Thymus (tissue), 11 donors: Measurements from ENCODE around the gene STRAP. TPM values are rescaled to one million over a fixed set of nuclear protein-coding genes. Genes with fewer than 3 reads are reported as not detected.

Source experiments
- DNase-seq, 9 donors: peaks; one replicate each; pipeline ENCODE4 v3.0.0-alpha.2; 2013; ENCODE audit warnings: low spot score in 9 of 9, low read depth in 6 of 9, missing footprints in 1 of 9
- H3K27ac ChIP-seq, 2 donors: one replicate each; pipeline ENCODE4 v1.5.1; 2013; ENCODE audit warnings: control low read depth in 1 of 2, low read depth in 1 of 2, low read length in 1 of 2, mild to moderate bottlenecking in 1 of 2, moderate library complexity in 1 of 2
- H3K27me3 ChIP-seq, 2 donors: one replicate each; pipeline ENCODE4 v1.5.1; 2013; ENCODE audit warnings: low read length in 1 of 2; ENCODE audit not compliant: control insufficient read depth in 2 of 2, insufficient read depth in 1 of 2
- H3K36me3 ChIP-seq, 2 donors: one replicate each; pipeline ENCODE4 v1.5.1; 2013; ENCODE audit warnings: low read length in 1 of 2, mild to moderate bottlenecking in 1 of 2, moderate library complexity in 1 of 2; ENCODE audit not compliant: control insufficient read depth in 2 of 2, insufficient read depth in 2 of 2
- H3K4me1 ChIP-seq, 2 donors: one replicate each; pipeline ENCODE4 v1.5.1; 2013; ENCODE audit warnings: low read length in 2 of 2; ENCODE audit not compliant: control insufficient read depth in 2 of 2, insufficient read depth in 2 of 2
- H3K4me3 ChIP-seq, 2 donors: one replicate each; pipeline ENCODE4 v1.5.1; 2013; ENCODE audit warnings: low read length in 2 of 2, control low read depth in 1 of 2, mild to moderate bottlenecking in 1 of 2
- H3K9me3 ChIP-seq, 2 donors: one replicate each; pipeline ENCODE4 v1.5.1; 2013; ENCODE audit warnings: low read length in 1 of 2, mild to moderate bottlenecking in 1 of 2; ENCODE audit not compliant: control insufficient read depth in 2 of 2, insufficient read depth in 1 of 2
- WGBS: extraction: QIAGEN DNeasy Blood & Tissue Kit; methylation state at CpG from one replicate; pipeline ENCODE4 v1.1.7; 2013; 5-methylcytosine and 5-hydroxymethylcytosine counted together
- polyA plus RNA-seq: library from polyadenylated mRNA; stranded (reverse); fragments of 200-250 nt; gene quantifications from one replicate; pipeline ENCODE4 v1.2.3, GENCODE V29; 2013
- total RNA-seq: library from RNA; stranded (reverse); fragments of 120-200 nt; gene quantifications from one replicate; pipeline ENCODE4 v1.2.4, GENCODE V29; 2013
- donor health status: healthy.

STRAP gene
- total and polyA plus RNA-seq, 2 donors = 48.1 to 121 TPM

DNA sequence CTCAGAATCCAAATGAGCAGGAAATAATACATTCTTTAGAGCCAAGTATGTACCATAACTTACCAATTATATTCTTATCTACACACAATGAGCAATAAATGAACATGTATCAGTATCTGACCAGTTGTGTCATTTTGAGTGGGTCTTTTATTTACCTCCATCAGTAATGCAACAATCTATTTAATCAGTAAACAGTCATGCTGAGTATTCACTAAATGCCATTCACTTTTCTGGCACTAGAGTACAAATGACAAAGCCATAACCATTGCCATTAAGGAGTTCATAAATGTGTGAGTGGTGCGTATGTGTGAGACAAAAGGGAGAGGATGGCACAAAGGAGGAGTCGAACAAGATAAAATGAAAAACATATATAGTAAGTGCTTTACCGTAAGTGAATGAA is 1.5 kb upstream of the STRAP start:
- Histone ChIP-seq H3K9me3 (no peaks in the 10 kb centered on the region), H3K4me1 (peaks cover 8 to 11% of the 10 kb centered on the region in 2 donors), H3K4me3 (no peak overlapping the region), H3K36me3 (peaks cover 3 to 7% of the 10 kb centered on the region in 2 donors), H3K27me3 (no peaks in the 10 kb centered on the region), H3K27ac (no peak overlapping the region)
- no peak for DNase-seq
- 97% methylated on average over 3 of the region's 3 CpGs for WGBS

DNA sequence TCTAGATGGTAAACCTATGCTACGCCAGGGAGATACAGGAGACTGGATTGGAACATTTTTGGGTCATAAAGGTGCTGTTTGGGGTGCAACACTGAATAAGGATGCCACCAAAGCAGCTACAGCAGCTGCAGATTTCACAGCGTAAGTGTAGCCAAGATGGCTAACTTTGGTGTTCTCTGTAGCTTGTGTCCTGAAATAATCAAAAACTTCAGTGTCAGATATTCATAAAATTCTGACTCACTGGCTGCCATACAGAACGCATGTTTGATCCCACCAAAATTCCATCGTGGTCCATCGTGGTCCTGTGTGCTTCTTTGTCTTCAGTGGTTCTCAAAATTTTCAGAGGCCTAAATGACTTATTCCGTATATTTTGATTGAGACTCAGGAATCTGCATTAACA is 1.3 kb downstream of the STRAP start:
- no peaks in the 10 kb centered on the region for H3K27me3 ChIP-seq
- H3K36me3 ChIP-seq = peaks cover 11% of the 10 kb centered on the region in 2 donors
- H3K4me1 ChIP-seq = peaks cover 8 to 11% of the 10 kb centered on the region in 2 donors
- no peaks in the 10 kb centered on the region for H3K9me3 ChIP-seq
- H3K27ac ChIP-seq = no peak overlapping the region
- 87% methylated on average over 6 of the region's 6 CpGs for WGBS
- peak in 2 of 9 donors; percentile 13 to 18 for DNase-seq
- peak overlapping the region; percentile 84 to 88 for H3K4me3 ChIP-seq

DNA sequence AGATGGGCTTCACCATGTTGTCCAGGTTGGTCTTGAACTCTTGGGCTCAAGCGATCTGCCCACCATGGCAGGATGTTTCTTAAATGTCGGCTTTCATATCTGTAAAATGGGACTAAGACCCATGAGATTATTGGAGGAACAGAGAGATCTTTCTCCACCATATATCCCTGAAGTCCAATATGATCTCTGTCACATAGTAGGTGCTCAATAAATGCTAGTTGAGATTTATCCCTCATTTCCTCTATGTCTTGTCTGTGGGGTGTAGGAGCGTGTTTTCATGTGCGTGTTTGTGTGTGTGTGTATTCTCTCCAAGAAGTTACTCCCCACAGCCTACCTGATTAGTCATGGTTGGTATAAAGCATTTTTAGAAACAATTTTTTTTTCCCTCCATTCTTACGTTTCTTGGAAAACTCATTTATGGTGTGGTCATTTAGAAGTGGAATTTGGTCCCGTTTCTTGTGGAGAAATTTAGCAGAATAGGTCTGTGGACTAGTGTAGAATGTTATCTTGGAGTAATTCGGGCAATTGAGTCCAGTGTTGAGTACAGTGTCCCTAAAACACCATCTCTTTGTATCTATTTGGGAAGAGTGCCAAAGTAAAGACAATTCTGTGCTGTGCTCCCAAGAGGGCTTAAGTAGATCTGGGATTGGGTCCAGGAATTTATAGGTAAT is 4.3 kb downstream of the STRAP start:
- no peak overlapping the region for H3K27ac ChIP-seq
- WGBS = 98% methylated on average over 7 of the region's 7 CpGs
- H3K9me3 ChIP-seq = no peaks in the 10 kb centered on the region
- no peak for DNase-seq
- no peaks in the 10 kb centered on the region for H3K27me3 ChIP-seq
- no peak overlapping the region for H3K4me3 ChIP-seq
- H3K4me1 ChIP-seq = peaks cover 7 to 8% of the 10 kb centered on the region in 2 donors
- H3K36me3 ChIP-seq = peaks cover 11 to 20% of the 10 kb centered on the region in 2 donors

DNA sequence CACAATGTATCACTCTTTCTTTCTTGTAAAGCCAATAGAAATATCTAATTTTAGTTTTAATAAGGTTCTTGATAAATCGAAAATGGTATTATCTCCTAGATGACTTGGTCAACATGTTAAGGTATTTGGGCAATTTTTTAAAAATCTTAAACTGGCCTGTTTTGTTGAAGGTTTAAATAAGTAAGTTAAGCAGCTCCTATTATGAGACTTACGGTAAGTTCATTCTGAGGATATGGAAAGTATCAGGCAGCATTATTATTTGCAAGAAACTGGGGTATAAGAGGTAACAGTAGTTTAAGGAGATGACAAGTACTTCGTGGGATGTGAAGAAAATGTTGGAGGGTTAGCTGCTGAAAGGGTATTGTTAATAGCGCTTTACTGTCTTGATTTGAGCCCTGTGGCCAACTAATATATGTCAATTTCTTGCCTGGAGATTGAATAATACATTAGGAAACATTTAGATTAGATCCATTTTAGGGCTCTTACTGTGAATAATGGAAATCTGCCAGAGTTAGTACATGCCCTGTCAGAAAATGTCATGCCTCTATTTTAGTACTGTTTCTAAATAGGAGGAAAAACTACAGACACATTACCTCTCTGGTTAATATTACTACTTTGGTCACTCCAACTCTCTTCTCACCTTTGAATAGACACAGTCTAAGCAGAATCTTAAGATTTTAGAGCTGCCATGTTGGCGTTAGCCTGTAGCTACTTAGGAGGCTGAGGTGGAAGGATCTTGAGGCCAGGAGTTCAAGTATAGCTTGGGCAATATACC is 5.0 kb downstream of the STRAP start:
- peaks cover 11 to 20% of the 10 kb centered on the region in 2 donors for H3K36me3 ChIP-seq
- no peaks in the 10 kb centered on the region for H3K9me3 ChIP-seq
- 97% methylated on average over 5 of the region's 5 CpGs for WGBS
- DNase-seq = no peak
- no peak overlapping the region for H3K4me3 ChIP-seq
- no peak overlapping the region for H3K27ac ChIP-seq
- H3K4me1 ChIP-seq = peaks cover 7 to 8% of the 10 kb centered on the region in 2 donors
- H3K27me3 ChIP-seq = no peaks in the 10 kb centered on the region

GRCh38 chr12:15892645-15893259 is 10.6 kb downstream of the STRAP start:
- no peak overlapping the region for H3K4me3 ChIP-seq
- H3K27ac ChIP-seq = no peak overlapping the region
- H3K36me3 ChIP-seq = peaks cover 13 to 40% of the 10 kb centered on the region in 2 donors
- H3K4me1 ChIP-seq = no peaks in the 10 kb centered on the region
- H3K27me3 ChIP-seq = no peaks in the 10 kb centered on the region
- WGBS = 98% methylated on average over 5 of the region's 5 CpGs
- no peaks in the 10 kb centered on the region for H3K9me3 ChIP-seq
- no peak for DNase-seq

DNA sequence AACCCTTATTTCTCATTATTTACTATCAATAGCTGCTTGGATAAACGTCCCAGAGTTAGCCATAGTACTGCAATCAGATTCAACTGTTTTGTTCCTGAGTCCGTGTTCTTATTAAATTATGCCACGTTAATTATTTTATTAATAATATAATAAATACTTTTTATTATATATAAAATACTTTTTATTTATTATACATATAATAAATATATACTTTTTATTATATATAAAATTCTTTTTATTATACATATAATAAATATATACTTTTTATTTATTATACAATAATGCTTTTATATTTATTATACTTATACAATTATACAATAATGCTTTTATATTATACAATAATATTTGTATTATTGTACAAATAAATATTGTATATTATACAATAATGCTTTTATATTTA is 11.1 kb downstream of the STRAP start:
- no peak overlapping the region for H3K27ac ChIP-seq
- H3K9me3 ChIP-seq = no peaks in the 10 kb centered on the region
- peaks cover 15 to 43% of the 10 kb centered on the region in 2 donors for H3K36me3 ChIP-seq
- H3K4me3 ChIP-seq = no peak overlapping the region
- WGBS = 97% methylated on average over 3 of the region's 3 CpGs
- H3K27me3 ChIP-seq = no peaks in the 10 kb centered on the region
- no peaks in the 10 kb centered on the region for H3K4me1 ChIP-seq
- DNase-seq = no peak

DNA sequence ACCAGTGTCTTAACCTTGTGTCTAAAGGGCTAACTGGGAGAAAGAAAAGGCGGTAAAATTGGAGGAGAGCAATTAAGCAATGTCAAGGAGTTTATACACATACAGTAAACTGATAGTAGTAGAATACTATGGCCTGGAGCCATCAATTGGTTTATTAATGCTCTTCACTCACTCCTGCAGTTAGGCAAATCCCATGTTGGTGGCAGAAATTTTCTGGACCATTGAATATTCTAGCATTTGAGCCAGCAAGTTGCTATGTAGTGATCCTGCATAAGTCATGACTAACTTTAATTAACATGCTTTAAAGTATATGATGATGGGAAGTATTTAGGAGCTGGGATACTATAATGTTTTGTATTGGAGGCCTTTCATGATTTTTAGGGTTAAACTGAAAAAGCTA is 14.7 kb downstream of the STRAP start:
- peaks cover 17 to 54% of the 10 kb centered on the region in 2 donors for H3K36me3 ChIP-seq
- H3K4me3 ChIP-seq = no peak overlapping the region
- no peak overlapping the region for H3K27ac ChIP-seq
- no peaks in the 10 kb centered on the region for H3K4me1 ChIP-seq
- H3K9me3 ChIP-seq = no peaks in the 10 kb centered on the region
- 97% methylated on average over 1 of the region's 1 CpG for WGBS
- H3K27me3 ChIP-seq = no peaks in the 10 kb centered on the region
- DNase-seq = no peak

DNA sequence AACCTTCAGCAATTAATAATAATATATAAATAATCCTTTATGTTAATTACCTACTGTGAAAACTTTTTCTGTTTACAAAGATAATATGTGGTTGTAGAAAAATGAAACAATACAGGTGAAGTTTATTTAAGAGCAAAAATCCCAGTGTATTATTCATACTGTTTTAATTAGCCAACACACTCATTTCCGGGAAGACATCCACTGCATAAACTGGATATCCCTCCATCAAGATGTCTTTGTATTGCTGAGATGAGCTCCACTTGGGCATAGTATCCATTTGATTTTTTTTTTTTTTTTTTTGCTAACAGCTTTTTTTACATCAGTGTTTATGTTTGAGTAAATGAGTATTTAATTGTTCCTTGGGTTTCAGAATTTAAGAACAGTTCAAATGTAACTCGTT is 15.2 kb downstream of the STRAP start:
- Histone ChIP-seq H3K27ac (no peak overlapping the region), H3K27me3 (no peaks in the 10 kb centered on the region), H3K9me3 (no peaks in the 10 kb centered on the region), H3K36me3 (peaks cover 18 to 60% of the 10 kb centered on the region in 2 donors), H3K4me3 (no peak overlapping the region), H3K4me1 (no peaks in the 10 kb centered on the region)
- no peak for DNase-seq
- WGBS = 97% methylated on average over 2 of the region's 2 CpGs

GRCh38 chr12:15899282-15899870 is 17.2 kb downstream of the STRAP start:
- no peak overlapping the region for H3K4me3 ChIP-seq
- H3K27me3 ChIP-seq = no peaks in the 10 kb centered on the region
- no peaks in the 10 kb centered on the region for H3K4me1 ChIP-seq
- no peak overlapping the region for H3K27ac ChIP-seq
- peak in 2 of 9 donors; percentile 19 to 33 for DNase-seq
- H3K36me3 ChIP-seq = peaks cover 15 to 65% of the 10 kb centered on the region in 2 donors
- H3K9me3 ChIP-seq = no peaks in the 10 kb centered on the region
